ENCODE results near the gene NOXRED1. TPM values are rescaled to one million over a fixed set of nuclear protein-coding genes. Genes with fewer than 3 reads are reported as not detected.

Gene NOXRED1
- total RNA-seq, 1 donor from 2014 or later = 0.15 TPM

DNA sequence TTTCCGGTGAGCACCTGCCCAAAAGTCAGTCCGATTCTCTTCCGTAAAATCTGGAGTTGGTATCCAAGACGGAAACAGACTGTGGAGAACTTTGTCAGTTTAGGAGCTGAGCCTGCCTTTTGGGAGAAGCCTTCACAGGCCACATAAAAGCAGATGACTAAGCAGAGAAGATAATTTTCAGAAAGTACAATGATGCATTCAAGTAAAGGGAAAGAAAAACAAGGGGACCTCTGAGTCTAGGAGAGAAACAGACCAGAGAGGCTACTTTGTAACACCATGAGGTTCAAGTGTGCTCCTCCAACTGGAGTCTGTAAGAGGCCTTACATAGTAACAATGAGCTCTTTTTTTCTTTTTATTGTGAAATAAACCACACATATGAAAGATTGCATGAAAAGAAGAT, 67.5 kb downstream of the NOXRED1 start:
- no peak for ATAC-seq
- no peak for DNase-seq
- intact Hi-C loops (cut with micrococcal nuclease) = no loop called here

DNA sequence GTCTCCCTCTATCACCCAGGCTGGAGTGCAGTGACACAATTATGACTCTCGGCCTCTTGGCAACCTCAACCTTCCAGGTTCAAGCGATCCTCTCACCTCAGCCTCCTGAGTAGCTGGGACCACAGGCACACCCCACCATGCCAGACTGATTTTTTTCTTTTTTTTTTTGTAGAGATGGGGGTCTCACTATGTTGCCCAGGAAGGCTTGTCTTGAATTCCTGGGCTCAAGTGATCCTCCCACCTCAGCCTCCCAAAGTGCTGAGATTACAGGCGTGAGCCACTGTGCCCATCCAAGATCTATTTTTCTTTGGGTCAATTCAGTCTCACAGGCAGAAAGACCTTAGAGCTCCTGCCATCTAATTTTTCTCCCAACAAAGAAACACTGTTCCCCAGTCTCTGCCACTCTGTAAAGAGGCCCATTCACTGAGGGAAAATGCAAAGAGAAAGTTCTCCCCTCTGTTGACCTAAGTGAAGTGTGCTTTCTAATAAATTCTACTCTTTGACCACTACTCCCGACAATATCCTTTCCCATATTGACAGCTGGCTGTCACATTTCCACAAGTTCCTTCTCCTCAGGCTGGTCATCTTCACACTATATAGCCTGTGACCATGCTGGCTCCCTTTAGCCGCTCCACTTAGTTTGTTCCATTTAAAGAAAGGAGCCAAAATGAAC, 69.7 kb downstream of the NOXRED1 start:
- intact Hi-C loops (cut with micrococcal nuclease) = no loop called here
- DNase-seq (no peak), ATAC-seq (no peak)

GRCh38 chr14:77347751-77348150, 75.6 kb downstream of the NOXRED1 start:
- no peak for ATAC-seq
- intact Hi-C loops (cut with micrococcal nuclease) = no loop called here
- no peak for DNase-seq

DNA sequence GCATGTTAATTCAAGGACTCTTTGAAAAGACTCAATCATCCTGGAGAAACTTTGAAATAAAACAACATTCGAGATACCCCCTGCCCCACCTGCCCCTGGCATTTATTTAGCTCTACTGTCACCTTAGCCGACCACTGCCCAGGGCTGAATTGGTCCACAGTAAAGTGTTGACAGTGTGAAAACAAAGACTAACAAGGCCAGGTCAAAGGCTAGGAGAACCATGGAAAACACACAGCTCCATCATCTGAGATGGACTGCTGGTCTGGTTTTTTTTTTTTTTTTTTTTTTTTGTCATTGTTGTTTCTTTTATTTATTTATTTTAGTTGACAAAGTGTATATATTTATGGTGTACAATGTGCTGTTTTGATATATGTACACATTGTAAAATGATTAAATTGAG, 76.8 kb downstream of the NOXRED1 start:
- intact Hi-C loops (cut with micrococcal nuclease) = no loop called here
- DNase-seq = no peak
- no peak for ATAC-seq

GRCh38 chr14:77344377-77344996, 78.8 kb downstream of the NOXRED1 start:
- DNase-seq (no peak), ATAC-seq (no peak)
- intact Hi-C loops (cut with micrococcal nuclease) = no loop called here

Other genes with a start within 250 kb of the NOXRED1 start
- 1.9 TPM for gene TMEM63C, start 241.7 kb downstream of the NOXRED1 start, total RNA-seq
- not detected for gene NGB, start 152.3 kb downstream of the NOXRED1 start, total RNA-seq
- 17.5 TPM for gene POMT2, start 102.6 kb downstream of the NOXRED1 start, total RNA-seq
- 13.5 TPM for gene GSTZ1, start 102.5 kb downstream of the NOXRED1 start, total RNA-seq
- gene TMED8, start 46.4 kb downstream of the NOXRED1 start, total RNA-seq = 5.6 TPM
- 0.77 TPM for gene SAMD15, start 46.1 kb downstream of the NOXRED1 start, total RNA-seq
- 12.6 TPM for gene VIPAS39, start 34.1 kb upstream of the NOXRED1 start, total RNA-seq
- 231 TPM for gene AHSA1, start 34.6 kb upstream of the NOXRED1 start, total RNA-seq
- 0.25 TPM for gene ISM2, start 75.3 kb upstream of the NOXRED1 start, total RNA-seq
- gene SPTLC2, start 193.1 kb upstream of the NOXRED1 start, total RNA-seq = 10.9 TPM